GM10266 (cell line): ENCODE measurements around the gene HINFP.
"Not testable (repeated sequence)": the region's sequence is repeated elsewhere in the genome, so short reads cannot be mapped to it uniquely, and the experiment has no call there.

Source experiments
- DNase-seq: peaks from one replicate; pipeline ENCODE4 v3.0.0; 2012; ENCODE audit errors: extremely low spot score
- CTCF ChIP-seq: IDR thresholded peaks from 2 replicates; pipeline ENCODE4 v1.5.1; 2012; ENCODE audit warnings: mild to moderate bottlenecking, low read depth; ENCODE audit not compliant: control insufficient read depth, insufficient read depth; ENCODE audit errors: missing control alignments

The HINFP gene

GRCh38 chr11:119125821-119126220 is 4.4 kb downstream of the HINFP start:
- no peak for TF ChIP-seq CTCF
- no peak for DNase-seq

- no peak for TF ChIP-seq CTCF
- no peak for DNase-seq
Measured at GRCh38 chr11:119126675-119127268, 5.4 kb downstream of the HINFP start.

- TF ChIP-seq CTCF: no peak
- no peak for DNase-seq
Measured at GRCh38 chr11:119130662-119131061, 9.3 kb downstream of the HINFP start.

- DNase-seq: no peak
- peak; percentile 38 for TF ChIP-seq CTCF
Measured at GRCh38 chr11:119134389-119134978, 13.1 kb downstream of the HINFP start.

GRCh38 chr11:119139276-119139675 is 17.9 kb downstream of the HINFP start:
- not testable (repeated sequence) for DNase-seq

GRCh38 chr11:119144825-119145486 is 23.6 kb downstream of the HINFP start:
- TF ChIP-seq CTCF: peak; percentile 67
- peak; percentile 83 for DNase-seq

- TF ChIP-seq CTCF: no peak
- DNase-seq: no peak
Measured at GRCh38 chr11:119145551-119145950, 24.2 kb downstream of the HINFP start.
